SK-N-SH (cell line): Measurements from ENCODE around the gene EPHA6. TPM values are rescaled to one million over a fixed set of nuclear protein-coding genes. Genes with fewer than 3 reads are reported as not detected.

Experiments
- CTCF ChIA-PET: fragments of 300-600, 350-600 bp; formaldehyde crosslinking; extraction: SDS; loops from one replicate; lab custom pipeline; 2021; lab: Yijun Ruan, JAX
- POLR2A ChIA-PET: fragments of 350-600 bp; sonication (Branson Sonifier 250); formaldehyde crosslinking; extraction: SDS; loops from one replicate; lab custom pipeline; 2020; ENCODE audit warnings: antibody characterized with exemption, inconsistent platforms; lab: Yijun Ruan, JAX
- DNase-seq: peaks from one replicate; pipeline ENCODE4 v3.0.0; 2012
- H2AFZ ChIP-seq: fragments of 200-600 bp; sonication (generic); 2 replicates; pipeline ENCODE4 v1.8.1; 2016; ENCODE audit warnings: antibody characterized with exemption, mild to moderate bottlenecking, low read depth
- H3F3A ChIP-seq: fragments of 200-600 bp; sonication (generic); replicated peaks from 2 replicates; pipeline ENCODE3; 2016; ENCODE audit warnings: antibody characterized with exemption, mild to moderate bottlenecking; ENCODE audit not compliant: insufficient read depth
- H3K27ac ChIP-seq, 2 experiments: fragments of 200-500 bp in 1 of 2; fragments of 200-600 bp in 1 of 2; sonication (Bioruptor generic) in 1 of 2; sonication (generic), shearing (Covaris generic) in 1 of 2; 2 replicates each; pipeline versions ENCODE4 v1.5.1 to v1.6.1; 2014 to 2016; ENCODE audit warnings: low read depth in 2 of 2, inconsistent platforms in 1 of 2, low read length in 1 of 2, mild to moderate bottlenecking in 1 of 2, mixed read lengths in 1 of 2
- H3K27me3 ChIP-seq: fragments of 200-600 bp; sonication (generic), shearing (Covaris generic); 2 replicates; pipeline ENCODE4 v1.6.1; 2016; ENCODE audit warnings: mixed run types; ENCODE audit not compliant: insufficient read depth
- H3K36me3 ChIP-seq, 2 experiments: fragments of 200-500 bp in 1 of 2; fragments of 200-600 bp in 1 of 2; sonication (Bioruptor generic) in 1 of 2; sonication (generic) in 1 of 2; replicated peaks in 1 of 2; 2 replicates each; pipeline versions ENCODE3 to v1.5.1; 2014 to 2016; ENCODE audit warnings: low read length in 1 of 2, mild to moderate bottlenecking in 1 of 2; ENCODE audit not compliant: insufficient read depth in 2 of 2, control insufficient read depth in 1 of 2
- H3K4me1 ChIP-seq, 2 experiments: fragments of 200-500 bp in 1 of 2; fragments of 200-600 bp in 1 of 2; sonication (Bioruptor generic) in 1 of 2; sonication (generic), shearing (Covaris generic) in 1 of 2; 2 replicates each; pipeline versions ENCODE4 v1.5.1 to v1.6.1; 2014 to 2016; ENCODE audit warnings: low read depth in 1 of 2, low read length in 1 of 2, mixed run types in 1 of 2; ENCODE audit not compliant: insufficient read depth in 2 of 2, control insufficient read depth in 1 of 2
- H3K4me2 ChIP-seq: fragments of 200-600 bp; sonication (generic), shearing (Covaris generic); 2 replicates; pipeline ENCODE4 v1.6.1; 2017; ENCODE audit warnings: mixed run types
- H3K4me3 ChIP-seq, 2 experiments: fragments of 200-500 bp in 1 of 2; fragments of 200-600 bp in 1 of 2; sonication (Bioruptor generic) in 1 of 2; sonication (generic), shearing (Covaris generic) in 1 of 2; 2 replicates each; pipeline versions ENCODE4 v1.5.1 to v1.8.1; 2014 to 2016; ENCODE audit warnings: low read depth in 2 of 2, inconsistent platforms in 1 of 2, low read length in 1 of 2, mild to moderate bottlenecking in 1 of 2, mixed read lengths in 1 of 2, moderate library complexity in 1 of 2
- H3K79me2 ChIP-seq: fragments of 200-600 bp; sonication (generic); 2 replicates; pipeline ENCODE4 v1.8.1; 2017; ENCODE audit warnings: mild to moderate bottlenecking; ENCODE audit not compliant: insufficient read depth
- H3K9ac ChIP-seq: fragments of 200-600 bp; sonication (generic); 2 replicates; pipeline ENCODE4 v1.6.1; 2017; ENCODE audit warnings: mixed run types
- H3K9me2 ChIP-seq: fragments of 200-600 bp; sonication (generic); 2 replicates; pipeline ENCODE4 v1.6.1; 2017; ENCODE audit warnings: mixed run types
- H3K9me3 ChIP-seq: fragments of 200-600 bp; sonication (generic); 2 replicates; pipeline ENCODE4 v1.6.1; 2017; ENCODE audit warnings: mixed run types, mild to moderate bottlenecking, moderate library complexity
- H4K20me1 ChIP-seq: fragments of 200-600 bp; sonication (generic); 2 replicates; pipeline ENCODE4 v1.6.1; 2017; ENCODE audit warnings: mild to moderate bottlenecking, mixed run types; ENCODE audit not compliant: insufficient read depth
- CHD2 ChIP-seq: fragments of 150-350 bp; IDR thresholded peaks from 2 replicates; pipeline ENCODE4 v1.6.1; 2018; ENCODE audit warnings: low read length; ENCODE audit not compliant: partially characterized antibody
- EP300 ChIP-seq, 2 experiments: IDR thresholded peaks; 2 replicates each; pipeline versions ENCODE4 v1.4.0 to v1.6.1; 2012; ENCODE audit warnings: borderline replicate concordance in 1 of 2, low read depth in 1 of 2, low read length in 1 of 2
- EZH2phosphoT487 ChIP-seq: fragments of 200-600 bp; sonication (generic); IDR thresholded peaks from 2 replicates; pipeline ENCODE4 v1.6.1; 2017; ENCODE audit warnings: low read depth, mixed run types, mild to moderate bottlenecking, antibody characterized with exemption, moderate library complexity, borderline replicate concordance
- FOSL2 ChIP-seq: IDR thresholded peaks from 2 replicates; pipeline ENCODE4 v1.4.0; 2012; ENCODE audit warnings: low read depth, mild to moderate bottlenecking, moderate library complexity, borderline replicate concordance
- FOXM1 ChIP-seq: IDR thresholded peaks from 2 replicates; pipeline ENCODE4 v1.4.0; 2012; ENCODE audit warnings: low read depth, mild to moderate bottlenecking
- IRF3 ChIP-seq: fragments of 150-350 bp; IDR thresholded peaks from 2 replicates; pipeline ENCODE4 v1.6.1; 2016; ENCODE audit warnings: mild to moderate bottlenecking, low read depth, low read length
- MAX ChIP-seq: IDR thresholded peaks from 2 replicates; pipeline ENCODE4 v1.4.0; 2012; ENCODE audit warnings: low read depth
- MEF2A ChIP-seq: IDR thresholded peaks from 2 replicates; pipeline ENCODE4 v1.4.0; 2012; ENCODE audit warnings: low read depth, borderline replicate concordance
- MXI1 ChIP-seq: IDR thresholded peaks from 2 replicates; pipeline ENCODE4 v1.6.1; 2012; ENCODE audit warnings: mild to moderate bottlenecking, low read depth, low read length, improper control_type of control experiment
- NRF1 ChIP-seq: IDR thresholded peaks from 2 replicates; pipeline ENCODE4 v1.6.1; 2012; ENCODE audit warnings: low read depth, mild to moderate bottlenecking, low read length
- RCOR1 ChIP-seq: fragments of 150-350 bp; IDR thresholded peaks from 2 replicates; pipeline ENCODE4 v1.6.1; 2017; ENCODE audit warnings: antibody characterized with exemption, low read length
- RFX5 ChIP-seq: IDR thresholded peaks from 2 replicates; pipeline ENCODE4 v1.6.1; 2012; ENCODE audit warnings: mild to moderate bottlenecking, improper control_type of control experiment, low read length
- RXRA ChIP-seq: IDR thresholded peaks from 2 replicates; pipeline ENCODE4 v1.4.0; 2012; ENCODE audit warnings: low read depth, mild to moderate bottlenecking, borderline replicate concordance
- SIN3A ChIP-seq: IDR thresholded peaks from 2 replicates; pipeline ENCODE4 v1.6.1; 2012; ENCODE audit warnings: low read depth, mild to moderate bottlenecking, low read length, moderate library complexity, borderline replicate concordance
- SMC3 ChIP-seq: IDR thresholded peaks from 2 replicates; pipeline ENCODE4 v1.6.1; 2012; ENCODE audit warnings: low read depth, low read length, improper control_type of control experiment
- TAF1 ChIP-seq: IDR thresholded peaks from 2 replicates; pipeline ENCODE4 v1.6.1; 2012; ENCODE audit warnings: low read depth, mild to moderate bottlenecking, low read length, moderate library complexity, borderline replicate concordance
- TCF12 ChIP-seq: IDR thresholded peaks from 2 replicates; pipeline ENCODE4 v1.4.0; 2012
- TEAD4 ChIP-seq: IDR thresholded peaks from 2 replicates; pipeline ENCODE4 v1.4.0; 2012; ENCODE audit warnings: mild to moderate bottlenecking, borderline replicate concordance; ENCODE audit not compliant: insufficient read depth
- USF2 ChIP-seq: fragments of 150-350 bp; IDR thresholded peaks from 2 replicates; pipeline ENCODE4 v1.6.1; 2017; ENCODE audit warnings: antibody characterized with exemption, low read length, low read depth, borderline replicate concordance
- YY1 ChIP-seq: IDR thresholded peaks from 2 replicates; pipeline ENCODE4 v1.4.0; 2012; ENCODE audit warnings: low read depth, mild to moderate bottlenecking
- ZBTB33 ChIP-seq: IDR thresholded peaks from 2 replicates; pipeline ENCODE4 v1.4.0; 2012; ENCODE audit warnings: low read depth, borderline replicate concordance
- WGBS: methylation state at CpG from one replicate; pipeline ENCODE4 v1.1.6; 2017; ENCODE audit warnings: low lambda C conversion rate; 5-methylcytosine and 5-hydroxymethylcytosine counted together
- polyA plus RNA-seq, 3 experiments: library from polyadenylated mRNA; depleted of rRNA; stranded (reverse); fragments of >200 nt; gene quantifications; 2 replicates each; pipeline ENCODE4 v1.2.3, GENCODE V29; 2012

The EPHA6 gene
- polyA plus RNA-seq, 1 of the 3 experiments (the other 2 are of a cell fraction): not detected

- Histone ChIP-seq H3K36me3 (no peaks in the 10 kb centered on the region), H3K9me2 (no peaks in the 10 kb centered on the region), H3K9me3 (no peaks in the 10 kb centered on the region), H3K27me3 (no peaks in the 10 kb centered on the region), H3F3A (no peaks in the 10 kb centered on the region), H3K9ac (no peak overlapping the region), H4K20me1 (no peaks in the 10 kb centered on the region), H3K27ac (no peak overlapping the region), H3K4me1 (no peaks in the 10 kb centered on the region), H2AFZ (no peak overlapping the region), H3K4me3 (no peak overlapping the region), H3K79me2 (no peaks in the 10 kb centered on the region), H3K4me2 (no peak overlapping the region)
- ChIA-PET POLR2A (no interaction called here), CTCF (interaction anchor here (0.7 kb wide), 1 partner anchor 754 kb away, joined by 3 read pairs; no protein-coding TSS in a partner anchor)
- no peak for TF ChIP-seq EP300 (IDR thresholded peaks at IDR 0.05; ENCODE audit: borderline replicate concordance in 1 of 2, low read depth in 1 of 2, low read length in 1 of 2)
- no peak for TF ChIP-seq IRF3
- TF ChIP-seq YY1: no peak
- TF ChIP-seq FOSL2: no peak
- no peak for TF ChIP-seq ZBTB33
- TF ChIP-seq USF2: no peak
- no peak for TF ChIP-seq MXI1
- no peak for TF ChIP-seq FOXM1
- TF ChIP-seq TAF1: no peak
- no peak for TF ChIP-seq MEF2A
- no peak for TF ChIP-seq TCF12
- no peak for TF ChIP-seq RFX5
- TF ChIP-seq CHD2: no peak
- no peak for TF ChIP-seq TEAD4
- no peak for DNase-seq
- 39% methylated on average over 1 of the region's 1 CpG for WGBS
Measured at GRCh38 chr3:97111244-97111643, 296.9 kb downstream of the EPHA6 start.

GRCh38 chr3:97121386-97121785 lies 307.0 kb downstream of the EPHA6 start:
- CTCF ChIA-PET: no interaction called here
- no peak for TF ChIP-seq YY1
- no peak for TF ChIP-seq SMC3
- TF ChIP-seq RFX5: no peak
- no peak for TF ChIP-seq MAX
- TF ChIP-seq FOXM1: no peak
- TF ChIP-seq EZH2phosphoT487: no peak
- no peak for TF ChIP-seq CHD2
- TF ChIP-seq RXRA: no peak
- no peak for TF ChIP-seq MXI1
- TF ChIP-seq TEAD4: no peak
- no peak for TF ChIP-seq NRF1
- no peak for TF ChIP-seq USF2
- no peak for TF ChIP-seq SIN3A
- no peak for TF ChIP-seq RCOR1
- TF ChIP-seq TAF1: no peak
- no peak for TF ChIP-seq MEF2A

More at GRCh38 chr3:97121386-97121785, 307.0 kb downstream of the EPHA6 start:
- H3K4me3 ChIP-seq: no peak overlapping the region
- H3K27ac ChIP-seq: no peak overlapping the region
- no peaks in the 10 kb centered on the region for H3K4me1 ChIP-seq
- H3K36me3 ChIP-seq: no peaks in the 10 kb centered on the region
- no peak overlapping the region for H3K9ac ChIP-seq
- H3K4me2 ChIP-seq: no peak overlapping the region
- DNase-seq: no peak
- no peaks in the 10 kb centered on the region for H3K9me3 ChIP-seq
- H2AFZ ChIP-seq: no peak overlapping the region
- no peaks in the 10 kb centered on the region for H3K79me2 ChIP-seq
- no peaks in the 10 kb centered on the region for H3K9me2 ChIP-seq
- WGBS: 0% methylated on average over 1 of the region's 1 CpG
- H3F3A ChIP-seq: no peaks in the 10 kb centered on the region
- POLR2A ChIA-PET: no interaction called here
- no peaks in the 10 kb centered on the region for H4K20me1 ChIP-seq
- H3K27me3 ChIP-seq: no peaks in the 10 kb centered on the region
